Stimulated activated CD8-positive, alpha-beta memory T cell treated with anti-CD3 and anti-CD28 coated beads, Interleukin-12 subunit alpha, Interleukin-12 subunit beta, amount 100 ng/mL, for 1 hour (primary cell): Measurements from ENCODE around the gene SPATS1.

Experiments used
- DNase-seq: peaks from one replicate; pipeline ENCODE4 v3.0.0-alpha.2; 2020; ENCODE audit warnings: low read depth

Gene SPATS1

DNA sequence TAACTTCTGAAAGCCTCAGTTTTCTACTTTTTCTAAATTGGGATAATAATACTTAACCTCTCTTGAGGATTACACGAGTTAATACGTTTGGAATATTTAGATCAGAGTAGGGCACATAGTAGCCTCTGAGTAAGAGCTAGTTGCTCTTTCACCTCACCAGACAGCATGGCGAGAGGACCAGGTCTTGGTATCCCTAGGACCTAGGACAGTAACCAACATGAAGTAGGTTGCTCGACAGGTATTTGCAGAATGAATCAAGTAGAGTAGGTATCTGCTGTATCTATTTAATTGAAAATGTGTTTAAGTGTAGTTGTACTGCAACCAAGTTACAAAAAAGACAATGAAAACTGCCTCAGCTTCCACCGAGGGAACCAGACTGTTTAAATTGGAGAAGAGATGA, 46.4 kb downstream of the SPATS1 start:
- no peak for DNase-seq

DNA sequence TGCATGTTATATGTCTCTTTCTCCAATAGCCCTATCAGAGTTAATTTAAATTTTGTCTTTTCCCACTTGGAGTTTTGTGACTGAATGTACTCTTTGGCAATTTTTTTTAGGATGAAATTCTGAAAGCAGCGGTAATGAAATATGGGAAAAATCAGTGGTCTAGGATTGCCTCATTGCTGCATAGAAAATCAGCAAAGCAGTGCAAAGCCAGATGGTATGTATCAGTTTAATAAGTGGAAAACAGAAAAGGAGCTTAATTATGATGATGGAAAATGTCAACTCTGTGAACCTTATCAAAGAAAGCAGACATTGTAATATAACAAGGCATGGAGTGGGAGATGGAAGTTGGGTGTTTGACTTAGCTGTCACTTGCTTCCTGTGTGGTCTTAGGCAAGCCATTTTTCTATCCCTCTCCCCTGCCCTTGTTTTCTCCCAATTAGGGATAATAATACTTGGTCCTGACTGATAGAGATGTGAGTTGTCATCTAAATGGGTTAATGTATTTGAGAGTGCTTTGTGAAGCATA, 47.8 kb downstream of the SPATS1 start:
- DNase-seq = no peak
